ENCODE data around the gene CPA4.

CPA4 gene

DNA sequence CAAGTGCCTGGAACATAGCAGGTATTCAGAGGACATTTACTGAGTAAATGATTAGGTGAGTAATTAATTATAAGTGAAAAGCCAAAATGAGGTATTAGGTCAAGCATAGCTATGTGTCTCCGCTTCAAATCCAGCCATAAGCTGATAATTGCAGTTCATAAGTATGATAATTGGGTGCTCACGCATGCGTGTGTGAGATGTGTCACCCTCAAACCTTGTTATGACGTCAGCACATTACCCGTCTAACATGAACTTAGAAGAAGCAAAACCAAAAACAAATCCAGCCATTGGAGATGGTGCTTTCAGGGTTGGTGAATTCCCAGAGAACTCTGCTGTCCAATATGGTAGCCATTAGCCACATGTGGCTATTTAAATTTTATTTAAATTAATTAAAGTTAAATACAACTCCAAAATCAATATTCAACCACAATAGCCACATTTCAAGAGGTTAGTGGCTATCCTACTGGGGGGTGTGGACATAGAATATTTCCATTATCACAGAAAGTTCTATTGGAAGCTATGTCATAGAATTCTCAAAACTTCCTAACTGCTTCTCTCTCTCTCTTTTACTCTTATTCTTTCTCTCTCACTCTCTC lies 51.4 kb downstream of the CPA4 start, which contains the start of gene CPA5:
CPA5 (plus strand) TSS at position 546 of the 596 bp plus-strand sequence. CDS start 1,670 bp downstream, outside the sequence.
- no peak for DNase-seq (ENCODE audit: low spot score)

DNA sequence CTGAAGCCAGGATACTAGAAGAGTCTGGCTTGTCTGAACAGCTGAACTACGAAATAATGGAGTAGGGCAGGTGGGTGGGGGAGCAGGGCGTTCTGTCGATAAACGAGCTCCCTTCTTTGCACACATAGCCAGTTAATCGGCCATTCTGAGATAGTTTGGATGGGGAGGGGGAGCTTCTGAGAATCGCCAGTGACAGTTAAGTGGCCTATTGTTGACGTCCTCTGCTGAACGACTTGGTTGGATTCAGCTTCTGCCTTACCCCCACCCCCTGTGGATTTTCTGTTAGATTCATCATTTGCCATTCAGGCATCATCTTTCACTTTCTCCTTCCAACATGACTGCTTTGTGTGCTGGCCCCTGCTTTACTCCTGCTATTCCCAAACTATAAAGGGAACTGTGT lies 52.2 kb downstream of the CPA4 start:
- DNase-seq (ENCODE audit: low spot score), result no peak

DNA sequence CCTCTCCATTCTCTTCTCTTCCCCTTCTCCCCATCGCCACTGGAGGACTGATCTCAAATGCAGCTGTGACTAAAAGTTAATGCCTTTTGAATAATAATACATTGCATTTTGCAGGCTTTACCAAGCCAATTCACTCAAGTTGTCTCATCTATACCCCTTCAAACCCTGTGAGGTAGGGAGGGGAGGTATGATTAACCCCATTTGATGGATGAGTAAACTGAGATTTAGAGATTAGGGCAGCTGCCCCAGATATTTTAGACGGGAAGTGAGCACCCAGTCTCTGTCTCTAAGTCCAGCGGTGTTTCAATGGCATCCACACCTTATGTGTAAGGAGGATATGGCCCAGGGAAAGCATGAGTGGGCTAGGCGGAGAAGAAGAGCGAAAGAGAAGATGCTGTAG lies 52.8 kb downstream of the CPA4 start:
- no peak for DNase-seq (ENCODE audit: low spot score)

DNA sequence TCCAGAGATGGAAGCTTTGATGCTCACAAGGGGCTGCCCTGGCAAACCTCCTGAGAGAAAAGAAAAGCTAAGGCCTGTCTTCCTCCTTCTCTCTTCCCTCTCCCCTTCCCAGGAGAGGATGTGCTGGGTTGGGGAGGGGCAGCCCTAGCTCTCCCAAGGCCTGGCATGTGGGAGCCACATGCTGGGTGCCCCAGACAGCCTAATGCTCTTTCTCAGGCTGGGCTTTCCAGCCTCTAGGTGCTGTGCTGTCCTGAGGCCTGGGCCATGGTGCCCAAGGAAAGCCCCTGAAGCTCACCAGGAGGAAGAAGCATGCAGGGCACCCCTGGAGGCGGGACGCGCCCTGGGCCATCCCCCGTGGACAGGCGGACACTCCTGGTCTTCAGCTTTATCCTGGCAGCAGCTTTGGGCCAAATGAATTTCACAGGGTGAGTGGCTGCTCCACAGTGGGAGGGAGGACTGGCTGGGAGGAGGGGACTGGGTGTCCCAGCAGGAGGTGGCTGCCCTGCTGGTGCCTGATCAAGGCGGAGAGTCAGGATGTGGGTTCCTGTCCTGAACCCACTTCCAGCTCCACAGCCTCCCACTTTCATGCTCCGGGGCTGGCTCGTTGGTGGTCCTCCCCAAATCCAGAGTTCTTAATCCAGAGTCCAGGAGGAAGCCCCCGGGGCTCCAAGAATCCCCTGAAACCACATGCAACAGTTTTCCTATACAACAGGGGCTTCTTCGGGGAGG lies 53.4 kb downstream of the CPA4 start:
- DNase-seq (ENCODE audit: low spot score), result no peak

DNA sequence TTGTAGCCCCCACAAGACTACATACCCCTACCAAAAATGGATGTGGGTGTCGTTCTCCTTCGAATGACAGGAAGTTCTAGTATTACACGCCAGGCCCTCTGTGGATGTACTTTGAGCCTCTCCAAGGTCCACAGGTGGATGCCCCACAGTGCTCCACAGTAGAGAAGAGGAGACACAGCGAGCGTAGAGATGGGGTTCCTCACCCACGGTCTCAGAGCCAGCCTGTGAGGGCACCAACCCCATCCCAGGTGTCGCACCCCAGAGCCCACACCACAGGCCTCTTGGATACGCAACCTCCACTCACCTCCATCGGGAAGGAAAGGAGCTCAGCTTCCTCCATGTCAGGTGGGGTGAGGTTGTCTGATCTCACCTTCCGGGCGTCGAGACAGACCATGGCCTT lies 54.0 kb downstream of the CPA4 start:
- DNase-seq (ENCODE audit: low spot score), result no peak

DNA sequence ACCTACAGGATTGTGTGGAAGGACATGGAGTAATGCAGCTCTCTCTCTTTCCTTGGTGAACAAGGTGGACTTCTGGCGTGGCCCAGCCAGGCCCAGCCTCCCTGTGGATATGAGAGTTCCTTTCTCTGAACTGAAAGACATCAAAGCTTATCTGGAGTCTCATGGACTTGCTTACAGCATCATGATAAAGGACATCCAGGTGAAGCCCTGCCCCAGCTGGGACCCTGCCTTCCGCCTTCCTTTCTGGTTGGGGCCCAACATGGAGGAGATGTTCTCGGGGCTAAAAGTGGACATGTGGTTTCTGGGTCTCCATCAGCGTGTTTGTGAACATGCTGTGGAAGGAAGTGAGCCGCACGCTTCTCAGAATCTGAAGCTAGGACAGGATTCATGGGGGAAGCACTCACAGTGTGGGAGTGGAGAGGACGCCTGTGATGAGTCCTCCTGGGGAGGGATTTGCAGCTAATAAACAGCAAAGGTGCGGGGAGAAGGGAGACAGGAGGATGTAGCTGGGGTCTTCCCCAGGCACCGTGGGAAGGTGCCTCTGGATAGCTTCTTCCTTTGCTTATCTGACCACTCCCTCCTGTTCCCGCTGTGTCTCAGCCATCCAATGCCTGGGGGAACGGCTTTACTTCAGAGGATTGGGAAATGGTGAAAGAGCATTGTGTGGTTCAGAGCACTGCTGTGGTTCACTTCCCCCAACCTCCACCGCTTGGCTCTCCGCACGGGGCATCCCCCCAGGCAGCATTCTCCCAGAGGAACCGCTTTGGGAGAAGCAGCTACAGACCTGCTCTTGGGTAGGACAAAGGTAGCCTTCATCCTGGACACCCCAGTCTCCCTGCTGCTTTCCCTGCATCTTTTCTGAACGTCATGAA lies 57.2 kb downstream of the CPA4 start:
- DNase-seq (ENCODE audit: low spot score), result no peak

DNA sequence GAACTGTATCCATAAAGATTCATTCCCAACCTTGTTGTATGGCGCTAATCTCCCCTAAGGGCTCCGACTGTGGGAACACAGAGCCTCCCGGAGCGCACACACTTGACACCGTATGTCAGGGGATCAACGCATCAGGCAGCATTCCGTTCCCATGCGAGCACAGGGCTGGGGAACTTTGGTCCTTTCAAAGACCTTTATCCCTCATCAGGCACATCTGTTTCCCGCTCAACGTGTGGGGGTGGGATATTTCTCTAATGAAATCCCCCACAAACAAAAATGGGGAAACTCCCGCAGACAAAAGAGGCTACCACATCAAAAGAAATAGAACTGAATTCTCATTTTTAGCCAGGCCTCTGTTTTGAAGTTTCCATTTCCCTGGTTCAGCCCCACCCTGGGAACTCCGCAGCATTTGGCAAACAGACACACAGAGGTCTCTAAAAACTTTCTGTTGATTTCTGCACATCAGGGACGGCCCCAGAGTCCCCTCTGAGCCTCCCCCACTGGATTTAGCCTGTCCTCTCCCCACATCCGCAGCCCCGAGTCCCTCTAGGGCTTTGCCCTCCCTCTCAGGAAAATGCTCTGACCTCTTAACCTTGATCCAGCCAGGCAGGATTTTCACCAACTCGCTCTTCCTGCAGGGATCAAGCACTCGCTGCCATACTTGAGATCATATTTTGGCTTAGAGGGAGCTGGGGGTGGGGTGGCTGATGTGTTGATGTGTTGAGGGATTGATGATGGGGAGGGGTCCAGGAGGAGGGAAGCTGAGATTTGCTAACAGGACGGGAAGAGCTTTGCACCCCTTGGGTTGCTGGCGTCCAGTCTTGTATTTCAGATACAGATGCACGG lies 58.2 kb downstream of the CPA4 start:
- DNase-seq (ENCODE audit: low spot score), result no peak

DNA sequence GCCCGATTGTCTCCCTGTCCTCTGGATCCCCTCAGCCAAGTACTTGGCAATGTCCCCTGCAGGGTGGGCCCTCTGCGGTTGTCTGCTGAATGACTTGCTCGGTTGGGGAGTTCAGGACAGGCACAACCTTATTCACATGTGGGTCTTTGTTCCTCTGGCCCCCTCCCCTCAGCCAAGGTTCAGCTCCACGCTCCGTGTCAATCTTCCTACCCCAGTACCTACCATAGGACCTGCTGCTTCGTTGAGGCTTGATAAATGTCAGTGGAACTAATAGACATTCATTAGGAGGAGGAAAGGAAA lies 58.8 kb downstream of the CPA4 start:
- DNase-seq (ENCODE audit: low spot score), result no peak

DNA sequence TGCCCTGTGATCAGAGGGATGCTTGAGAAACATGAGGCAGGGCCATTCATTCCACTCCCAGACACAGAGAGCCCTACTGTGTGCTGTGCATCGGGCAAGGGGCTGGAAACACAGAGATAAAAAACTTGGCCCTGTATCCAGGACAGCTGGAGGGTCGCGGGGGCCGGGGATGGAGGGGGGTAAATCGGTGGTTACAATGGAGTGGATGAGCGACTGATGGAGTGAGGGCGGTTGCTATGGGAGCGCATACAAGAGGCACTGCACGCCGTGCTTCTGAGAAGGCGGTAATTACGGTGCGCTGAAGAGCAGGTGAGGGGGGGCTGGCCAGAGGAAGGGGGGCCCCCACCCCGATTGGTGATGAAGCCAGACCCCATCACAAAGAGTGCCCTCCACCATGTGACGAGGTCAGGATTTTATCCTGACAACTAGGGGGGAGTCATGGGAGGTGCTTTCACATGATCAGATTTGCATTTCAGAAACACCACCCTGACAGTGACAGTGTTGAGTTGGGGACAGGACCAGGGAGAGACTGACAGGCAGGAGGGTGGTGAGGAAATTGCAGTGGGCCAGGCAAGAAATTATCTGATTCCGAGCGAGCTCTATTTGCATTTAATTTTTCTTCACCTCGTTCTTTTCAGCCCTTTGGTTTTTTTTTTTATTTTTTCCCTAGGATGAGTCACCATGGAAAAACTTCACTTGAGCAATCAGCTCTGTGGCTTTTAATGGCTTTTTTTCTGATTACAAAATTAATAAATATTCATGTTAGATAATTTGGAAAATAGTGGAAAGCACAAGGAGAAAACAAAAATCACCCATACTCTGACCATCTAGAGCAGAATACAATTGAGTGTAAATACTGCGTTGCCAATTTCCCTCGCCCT lies 59.5 kb downstream of the CPA4 start:
- DNase-seq (ENCODE audit: low spot score), result no peak

DNA sequence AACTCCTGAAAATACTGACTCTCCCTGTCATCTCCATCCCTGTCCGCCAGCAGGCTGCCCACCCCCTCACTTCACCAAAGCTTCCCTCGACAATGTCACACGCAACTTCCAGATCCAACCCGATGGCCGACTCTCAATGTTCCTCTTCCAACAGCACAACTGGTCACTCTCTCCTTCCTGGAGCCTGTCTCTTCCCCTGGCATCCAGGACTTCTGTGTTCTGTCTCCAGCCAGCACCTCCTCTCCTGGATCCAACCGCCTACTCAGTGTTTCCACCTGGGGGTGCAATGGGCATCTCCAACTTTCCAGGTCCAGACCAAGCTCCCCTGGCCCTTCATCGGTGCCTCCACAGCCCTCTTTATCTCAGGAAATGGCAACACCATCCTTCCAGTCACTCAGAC lies 60.2 kb downstream of the CPA4 start:
- DNase-seq (ENCODE audit: low spot score), result no peak

DNA sequence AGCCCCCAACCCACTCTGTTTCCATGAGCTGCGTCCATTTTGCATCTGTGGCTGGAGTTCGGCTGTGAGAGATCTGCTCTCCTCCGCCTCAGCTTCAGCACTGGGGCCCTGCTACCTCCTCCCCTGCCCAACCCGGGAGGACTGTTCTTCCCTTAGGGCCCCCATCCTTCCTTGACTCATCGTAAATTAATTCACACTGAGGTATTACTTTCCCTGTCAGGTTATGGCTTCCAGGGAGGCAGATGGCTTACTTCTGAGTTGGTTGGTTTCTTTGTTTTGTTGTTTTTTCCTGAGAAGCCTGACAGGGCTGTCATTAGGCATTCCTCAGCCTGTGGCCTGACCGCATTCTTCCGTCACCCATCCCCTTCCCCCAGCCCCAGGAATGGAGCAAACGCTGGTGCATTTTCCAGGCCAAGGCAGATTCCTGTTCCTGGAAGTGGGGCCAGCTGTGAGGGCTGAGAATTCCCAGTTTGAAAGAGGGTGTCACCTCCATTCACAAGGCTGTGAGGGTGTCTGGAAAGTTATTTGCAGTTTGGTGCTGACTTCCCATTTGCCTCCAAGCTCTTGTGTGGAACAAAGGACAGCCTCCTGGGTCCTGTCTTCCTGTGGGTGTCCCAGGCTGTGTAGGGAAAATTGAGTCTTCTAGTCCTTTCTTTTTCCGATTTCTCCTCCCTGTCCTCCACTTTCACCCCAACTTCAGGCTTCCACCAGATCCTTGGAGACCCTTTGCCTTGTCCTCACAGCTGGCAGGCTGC lies 63.3 kb downstream of the CPA4 start:
- no peak for DNase-seq (ENCODE audit: low spot score)

DNA sequence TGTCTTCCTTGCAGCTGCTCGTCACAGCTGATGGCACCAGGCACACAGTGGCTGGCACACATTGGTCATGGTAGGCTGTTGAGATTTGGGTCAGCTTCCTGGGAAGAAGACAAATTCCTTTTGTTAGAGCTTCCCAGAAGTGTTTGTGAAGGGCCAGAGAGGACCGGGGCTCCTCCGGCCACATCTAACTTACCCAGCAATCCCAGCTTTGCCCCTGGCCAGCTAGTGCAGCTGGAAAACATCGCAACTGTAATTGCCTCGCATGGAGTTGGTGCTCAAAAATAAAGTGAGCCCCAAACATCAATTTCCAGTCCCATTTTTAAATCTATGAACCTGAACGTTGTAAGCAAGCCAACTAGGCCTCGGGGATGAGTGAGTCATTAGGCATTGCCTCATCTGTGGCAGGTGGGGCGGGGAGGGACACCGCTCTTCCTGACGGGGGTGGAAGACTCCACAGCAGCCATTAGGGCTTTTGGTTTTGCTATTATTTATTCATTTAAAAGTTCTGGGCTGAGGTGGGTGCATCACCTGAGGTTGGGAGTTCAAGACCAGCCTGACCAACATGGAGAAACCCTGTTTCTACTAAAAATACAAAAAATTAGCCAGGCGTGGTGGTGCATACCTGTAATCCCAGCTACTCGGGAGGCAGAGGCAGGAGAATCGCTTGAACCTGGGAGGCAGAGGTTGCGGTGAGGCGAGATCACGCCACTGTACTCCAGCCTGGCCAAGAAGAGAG lies 64.1 kb downstream of the CPA4 start:
- DNase-seq (ENCODE audit: low spot score), result no peak

DNA sequence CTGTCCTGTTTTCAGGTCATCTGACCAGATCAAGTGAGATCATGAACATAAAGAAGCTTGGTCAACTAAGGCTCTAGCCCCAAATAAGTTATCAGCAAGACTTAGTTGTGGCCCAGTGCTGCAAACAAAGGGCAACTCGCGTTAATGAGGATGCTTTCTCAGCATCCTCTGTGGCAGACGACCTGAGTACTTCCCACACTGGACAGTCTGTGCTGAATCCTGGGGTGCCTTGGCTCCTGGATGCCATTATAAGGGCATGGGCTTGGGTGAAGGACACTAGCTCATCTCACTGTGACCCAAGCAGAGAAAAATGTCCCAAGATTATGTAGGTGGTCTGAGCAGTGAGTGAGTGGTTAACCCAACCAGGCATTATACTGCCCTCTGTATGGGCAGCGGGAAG lies 65.5 kb downstream of the CPA4 start:
- DNase-seq (ENCODE audit: low spot score), result no peak

DNA sequence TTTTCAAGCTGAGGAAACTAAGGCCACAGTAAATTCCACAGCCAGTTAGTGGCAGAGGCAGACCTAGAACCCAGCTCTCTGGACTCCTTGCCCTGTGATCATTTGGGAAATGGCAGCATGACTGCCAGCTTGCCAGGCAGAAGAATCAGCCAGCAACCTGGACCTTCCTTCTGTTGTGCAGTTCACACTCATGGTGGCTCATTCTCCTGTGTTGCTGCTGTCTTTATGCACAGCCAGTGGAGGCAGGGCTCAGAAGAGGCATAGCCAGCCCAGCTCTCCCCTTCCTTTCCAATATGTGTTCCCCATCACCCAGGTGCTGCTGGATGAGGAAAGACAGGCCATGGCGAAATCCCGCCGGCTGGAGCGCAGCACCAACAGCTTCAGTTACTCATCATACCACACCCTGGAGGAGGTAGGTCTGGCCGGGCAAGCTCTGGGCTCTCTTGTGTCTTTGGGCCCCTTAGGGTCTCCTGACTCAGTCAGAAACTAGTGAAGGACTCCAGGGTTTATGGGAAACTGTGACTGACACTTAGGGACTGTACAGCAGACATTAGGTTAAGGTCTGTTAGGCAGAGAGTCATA lies 66.4 kb downstream of the CPA4 start:
- DNase-seq (ENCODE audit: low spot score), result no peak

DNA sequence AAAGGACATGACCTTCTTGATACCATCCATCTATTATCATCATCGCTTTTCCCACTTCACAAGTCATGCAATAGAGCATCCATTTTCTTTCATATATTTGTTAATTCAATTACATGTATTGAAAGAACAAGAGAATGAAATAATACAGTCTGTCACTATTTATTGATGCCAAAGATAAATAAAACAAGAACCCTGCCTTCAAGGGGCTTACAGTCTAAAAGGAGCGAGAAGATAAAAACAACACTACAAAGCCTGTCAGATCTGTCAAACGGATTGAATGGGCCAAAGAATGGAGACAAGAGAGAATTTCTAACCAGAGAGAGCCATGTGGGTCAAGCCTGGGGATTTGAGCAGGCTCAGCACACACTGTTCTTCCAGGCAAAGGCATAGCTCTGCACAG lies 67.6 kb downstream of the CPA4 start:
- no peak for DNase-seq (ENCODE audit: low spot score)

DNA sequence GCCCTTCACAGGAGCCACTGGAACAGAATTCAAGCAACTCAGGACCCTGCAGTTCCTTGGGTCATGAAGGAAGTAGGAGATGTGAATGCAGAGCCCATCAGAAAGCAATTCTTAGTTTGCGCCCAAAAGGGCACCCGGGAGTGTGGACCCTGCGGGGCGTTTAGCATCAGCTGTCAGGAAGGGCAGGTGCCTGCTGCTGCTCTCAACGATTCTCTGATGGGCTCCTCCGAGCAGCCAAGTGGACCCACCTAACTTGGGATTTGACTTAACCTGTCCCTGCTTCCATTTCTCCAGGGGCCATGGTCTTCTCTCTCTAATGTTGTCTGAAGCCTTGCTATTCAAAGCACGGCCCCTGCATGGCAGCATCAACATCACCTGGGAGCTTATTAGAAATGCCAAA lies 68.7 kb downstream of the CPA4 start:
- DNase-seq (ENCODE audit: low spot score), result no peak

DNA sequence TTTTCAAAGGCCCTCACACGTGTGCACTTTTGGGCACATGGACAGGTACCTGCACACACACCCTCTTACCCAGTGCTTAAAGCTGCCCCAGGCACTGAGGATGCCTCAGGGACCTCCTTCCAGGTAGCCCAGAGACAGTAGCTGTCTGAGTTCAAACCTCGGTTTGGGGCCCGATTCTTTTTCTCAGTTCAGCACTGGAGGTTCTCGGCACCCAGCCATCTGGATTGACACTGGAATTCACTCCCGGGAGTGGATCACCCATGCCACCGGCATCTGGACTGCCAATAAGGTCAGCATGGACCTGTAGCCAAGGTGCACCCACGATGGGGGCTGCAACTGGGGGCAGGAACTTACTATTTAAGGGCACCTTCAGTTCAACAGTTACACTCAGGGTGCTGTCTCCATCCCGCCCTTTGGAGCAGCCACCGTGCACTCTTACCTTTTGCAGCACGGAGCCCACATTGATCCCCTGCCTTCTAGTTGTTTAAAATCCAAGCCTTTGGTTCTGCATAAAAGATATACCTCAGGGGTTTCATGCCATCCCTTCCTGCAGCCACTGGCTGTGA lies 69.4 kb downstream of the CPA4 start:
- no peak for DNase-seq (ENCODE audit: low spot score)

DNA sequence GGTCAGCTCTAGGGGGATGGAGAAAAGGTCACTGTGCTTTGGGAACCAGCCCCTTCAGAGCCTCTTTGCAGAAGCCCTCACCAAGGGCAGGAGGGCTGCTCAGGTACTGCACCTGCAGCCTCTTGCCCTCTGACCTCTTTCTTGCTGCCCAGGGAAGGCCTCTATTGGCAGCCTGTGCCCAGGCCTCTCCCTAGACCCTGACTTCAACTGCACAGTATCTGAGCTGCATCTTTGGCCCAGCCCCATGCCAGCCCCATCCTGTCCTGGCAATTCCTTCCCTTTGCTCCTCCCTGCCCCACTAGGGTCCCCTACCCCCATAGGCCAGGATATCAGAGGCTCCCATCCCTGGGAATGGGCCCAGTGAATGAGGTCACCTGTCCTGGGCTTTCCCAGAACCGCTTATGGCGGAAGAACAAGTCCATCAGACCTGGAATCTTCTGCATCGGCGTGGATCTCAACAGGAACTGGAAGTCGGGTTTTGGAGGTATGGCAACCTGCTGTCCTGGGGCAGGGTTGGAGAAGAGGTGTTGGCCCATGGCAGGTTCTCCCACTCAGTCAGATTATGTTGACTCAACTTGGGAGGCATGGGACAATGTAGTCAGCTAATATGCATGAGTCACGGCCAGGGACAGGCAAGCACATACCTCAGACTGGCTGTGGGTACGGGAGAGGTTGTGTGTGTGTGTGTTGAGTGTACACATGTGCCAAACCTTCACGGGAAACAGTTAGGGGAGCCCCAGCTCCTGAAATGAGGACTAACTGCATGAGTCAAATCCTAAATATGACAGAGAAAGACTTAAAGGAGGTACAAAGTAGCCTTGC lies 70.3 kb downstream of the CPA4 start:
- DNase-seq (ENCODE audit: low spot score), result no peak
